ENCODE measurements around the gene TC2N. TPM values are rescaled to one million over a fixed set of nuclear protein-coding genes. Genes with fewer than 3 reads are reported as not detected.

Gene TC2N
- total RNA-seq, result 10 to 100 TPM; 37.2 to 75.8 TPM

- Histone ChIP-seq H3K9me3 (no peaks in the 10 kb centered on the region), H3K36me3 (no peaks in the 10 kb centered on the region), H3K4me1 (replicated peaks) (peaks cover 6% of the 10 kb centered on the region), H3K27me3 (replicated peaks; ENCODE audit: insufficient read depth) (no peaks in the 10 kb centered on the region), H3K27ac (no peak within 1 kb of the TSS), H3K4me3 (peak within 1 kb of the TSS in 1 of 2 donors; percentile 2)
- WGBS, result 84% methylated on average over 10 of the region's 10 CpGs
- DNase-seq (ENCODE audit: low spot score), result no peak
- intact Hi-C loops (cut with DNase I), result no loop called here
- no peak for TF ChIP-seq CTCF (IDR thresholded peaks at IDR 0.05)
- TF ChIP-seq POLR2A (IDR thresholded peaks at IDR 0.05), result no peak
- TF ChIP-seq POLR2AphosphoS5 (IDR thresholded peaks at IDR 0.05), result no peak
Measured at GRCh38 chr14:91867316-91867988, at the start of gene TC2N. TC2N (minus strand) TSS chr14:91867536; CDS start chr14:91813769, 53,767 bp downstream.

- Histone ChIP-seq H3K27ac (no peak overlapping the region), H3K4me1 (replicated peaks) (no peaks in the 10 kb centered on the region), H3K9me3 (no peaks in the 10 kb centered on the region), H3K27me3 (replicated peaks; ENCODE audit: insufficient read depth) (no peaks in the 10 kb centered on the region), H3K36me3 (no peaks in the 10 kb centered on the region), H3K4me3 (no peak overlapping the region)
- TF ChIP-seq CTCF (IDR thresholded peaks at IDR 0.05), result no peak
- TF ChIP-seq POLR2A (IDR thresholded peaks at IDR 0.05), result no peak
- TF ChIP-seq POLR2AphosphoS5 (IDR thresholded peaks at IDR 0.05), result no peak
- WGBS, result 74% methylated on average over 5 of the region's 5 CpGs
- intact Hi-C loops (cut with DNase I), result no loop called here
- no peak for DNase-seq (ENCODE audit: low spot score)
Measured at GRCh38 chr14:91912035-91912434, 44.7 kb upstream of the TC2N start.

- Histone ChIP-seq H3K4me3 (no peak overlapping the region), H3K9me3 (no peaks in the 10 kb centered on the region), H3K4me1 (replicated peaks) (no peaks in the 10 kb centered on the region), H3K27ac (no peak overlapping the region), H3K27me3 (replicated peaks; ENCODE audit: insufficient read depth) (no peaks in the 10 kb centered on the region), H3K36me3 (no peaks in the 10 kb centered on the region)
- TF ChIP-seq POLR2AphosphoS5 (IDR thresholded peaks at IDR 0.05), result no peak
- TF ChIP-seq CTCF (IDR thresholded peaks at IDR 0.05), result peak; percentile 13 to 59 (median 56)
- TF ChIP-seq POLR2A (IDR thresholded peaks at IDR 0.05), result no peak
- peak; percentile 32 for DNase-seq (ENCODE audit: low spot score)
- intact Hi-C loops (cut with DNase I), result no loop called here
- WGBS, result 52% methylated on average over 9 of the region's 9 CpGs
Measured at GRCh38 chr14:91911474-91912032, 44.2 kb upstream of the TC2N start.

GRCh38 chr14:91910196-91910595 lies 42.9 kb upstream of the TC2N start:
- intact Hi-C loops (cut with DNase I), result no loop called here
- WGBS, result 86% methylated on average over 9 of the region's 9 CpGs
- Histone ChIP-seq H3K27ac (no peak overlapping the region), H3K4me3 (no peak overlapping the region), H3K4me1 (replicated peaks) (no peaks in the 10 kb centered on the region), H3K9me3 (no peaks in the 10 kb centered on the region), H3K27me3 (replicated peaks; ENCODE audit: insufficient read depth) (no peaks in the 10 kb centered on the region), H3K36me3 (no peaks in the 10 kb centered on the region)
- no peak for DNase-seq (ENCODE audit: low spot score)
- TF ChIP-seq CTCF (IDR thresholded peaks at IDR 0.05) (no peak), POLR2AphosphoS5 (IDR thresholded peaks at IDR 0.05) (no peak), POLR2A (IDR thresholded peaks at IDR 0.05) (no peak)

- Histone ChIP-seq H3K4me3 (no peak overlapping the region), H3K36me3 (no peaks in the 10 kb centered on the region), H3K9me3 (no peaks in the 10 kb centered on the region), H3K27me3 (replicated peaks; ENCODE audit: insufficient read depth) (no peaks in the 10 kb centered on the region), H3K27ac (no peak overlapping the region), H3K4me1 (replicated peaks) (no peaks in the 10 kb centered on the region)
- DNase-seq (ENCODE audit: low spot score), result no peak
- 95% methylated on average over 2 of the region's 2 CpGs for WGBS
- TF ChIP-seq CTCF (IDR thresholded peaks at IDR 0.05), result no peak
- no peak for TF ChIP-seq POLR2AphosphoS5 (IDR thresholded peaks at IDR 0.05)
- no peak for TF ChIP-seq POLR2A (IDR thresholded peaks at IDR 0.05)
- intact Hi-C loops (cut with DNase I), result no loop called here
Measured at GRCh38 chr14:91906374-91906773, 39.0 kb upstream of the TC2N start.

Measured in prostate gland (tissue), 2 donors.